Fibroblast of skin of left biceps (primary cell): ENCODE results near the gene NUDT17.
A peak's percentile ranks its signal among the peaks of the same experiment; 100 is the strongest.

Experiments used
- DNase-seq, 2 experiments: peaks; one replicate each; pipeline ENCODE4 v3.0.0-alpha.2; 2013; ENCODE audit warnings: low read depth in 2 of 2

Gene NUDT17

GRCh38 chr1:145847827-145848226, 2.4 kb downstream of the NUDT17 start:
- no peak for DNase-seq

- DNase-seq, result peak; percentile 33 to 39
Measured at GRCh38 chr1:145849356-145850160, 4.1 kb downstream of the NUDT17 start.

GRCh38 chr1:145855426-145855948, 10.1 kb downstream of the NUDT17 start:
- DNase-seq, result no peak

- no peak for DNase-seq
Measured at GRCh38 chr1:145857170-145857569, 11.7 kb downstream of the NUDT17 start.

GRCh38 chr1:145858238-145858900, 12.9 kb downstream of the NUDT17 start:
- no peak for DNase-seq

- DNase-seq, result peak; percentile 80 to 82
Measured at GRCh38 chr1:145858901-145859490, 13.6 kb downstream of the NUDT17 start, which contains the start of gene PIAS3. Gene PIAS3 (minus strand): TSS chr1:145859081. CDS start chr1:145858990, 91 bp downstream.

GRCh38 chr1:145859491-145860023, 14.1 kb downstream of the NUDT17 start:
- peak; percentile 60 to 71 for DNase-seq

- no peak for DNase-seq
Measured at GRCh38 chr1:145863282-145864018, 18.0 kb downstream of the NUDT17 start.

- DNase-seq, result no peak
Measured at GRCh38 chr1:145868232-145868631, 22.8 kb downstream of the NUDT17 start.

GRCh38 chr1:145871994-145872924, 26.8 kb downstream of the NUDT17 start:
- no peak for DNase-seq

- no peak for DNase-seq
Measured at GRCh38 chr1:145874646-145875045, 29.2 kb downstream of the NUDT17 start.

- DNase-seq, result no peak
Measured at GRCh38 chr1:145877923-145878486, 32.6 kb downstream of the NUDT17 start.

GRCh38 chr1:145878724-145879123, 33.3 kb downstream of the NUDT17 start:
- no peak for DNase-seq

- DNase-seq, result no peak
Measured at GRCh38 chr1:145879775-145880174, 34.3 kb downstream of the NUDT17 start.

- no peak for DNase-seq
Measured at GRCh38 chr1:145884675-145885074, 39.2 kb downstream of the NUDT17 start.

GRCh38 chr1:145885738-145886287, 40.4 kb downstream of the NUDT17 start, which contains the start of gene ANKRD35:
Gene ANKRD35 (minus strand): TSS chr1:145885866. CDS start chr1:145885758, 108 bp downstream.
- no peak for DNase-seq

- no peak for DNase-seq
Measured at GRCh38 chr1:145886390-145886789, 41.0 kb downstream of the NUDT17 start.

GRCh38 chr1:145886816-145887215, 41.4 kb downstream of the NUDT17 start:
- DNase-seq, result no peak

- DNase-seq, result no peak
Measured at GRCh38 chr1:145887631-145888030, 42.2 kb downstream of the NUDT17 start.

GRCh38 chr1:145889722-145890121, 44.3 kb downstream of the NUDT17 start:
- DNase-seq, result no peak
